Suppressor macrophage treated with lipopolysaccharide for 1 hour (primary cell): ENCODE results near the gene BTN3A1.

Experiments used
- DNase-seq, 3 donors: peaks; one replicate each; pipeline ENCODE4 v3.0.0-alpha.2; 2020 to 2022

The BTN3A1 gene

DNA sequence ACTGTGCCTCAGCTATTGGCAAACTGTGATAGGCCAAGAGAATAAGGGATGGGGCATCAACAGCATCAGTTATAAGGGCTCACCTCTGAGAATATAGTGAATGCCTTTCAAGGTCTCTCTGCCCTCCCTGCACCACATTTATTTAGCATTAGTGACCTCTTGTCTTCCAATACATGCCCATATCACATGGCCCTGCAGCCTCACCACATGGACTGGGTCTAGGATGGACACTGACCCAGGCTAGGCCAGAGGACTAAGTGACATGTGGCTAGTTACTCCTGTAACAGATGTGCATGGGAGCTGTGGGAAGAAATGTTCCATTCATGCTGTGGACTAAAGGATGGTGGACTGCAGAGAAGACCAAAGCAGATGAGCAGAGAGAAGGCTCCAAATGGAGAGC lies 22.3 kb upstream of the BTN3A1 start:
- DNase-seq = no peak

GRCh38 chr6:26380256-26380655 lies 21.8 kb upstream of the BTN3A1 start:
- DNase-seq = no peak

GRCh38 chr6:26382121-26382520 lies 20.0 kb upstream of the BTN3A1 start:
- DNase-seq = no peak

DNA sequence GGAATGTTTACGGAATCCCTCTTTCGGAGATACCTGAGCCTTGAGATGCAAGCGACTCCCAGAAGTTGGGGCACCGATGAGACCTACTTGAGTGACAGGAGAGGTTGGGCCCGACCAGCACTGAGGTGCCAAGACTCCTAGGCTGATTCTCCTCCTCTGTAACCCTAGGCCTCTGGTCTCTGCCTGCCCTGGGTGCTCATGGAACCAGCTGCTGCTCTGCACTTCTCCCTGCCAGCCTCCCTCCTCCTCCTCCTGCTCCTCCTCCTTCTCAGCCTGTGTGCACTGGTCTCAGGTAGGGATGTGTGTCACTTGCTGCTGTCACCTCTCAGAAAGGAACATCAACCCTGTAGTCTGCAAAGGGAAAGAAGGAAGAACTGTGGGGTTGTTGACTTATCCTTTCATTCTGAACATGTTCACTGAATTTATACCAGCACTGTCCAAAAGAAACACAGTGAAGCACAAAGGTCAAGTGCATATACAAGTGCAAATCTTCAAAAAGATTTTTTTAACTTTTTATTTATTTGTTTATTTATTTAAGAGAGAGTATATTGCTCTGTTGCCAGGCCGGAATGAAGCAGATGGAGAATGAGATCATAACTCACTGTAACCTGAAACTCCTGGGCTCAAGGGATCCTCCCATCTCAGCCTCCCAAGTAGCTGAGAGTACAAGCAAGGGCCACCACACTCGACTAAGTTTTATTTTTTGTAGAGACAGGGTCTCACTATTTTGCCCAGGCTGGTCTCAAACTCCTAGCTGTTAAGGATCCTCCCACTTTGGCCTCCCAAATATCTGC lies 18.3 kb upstream of the BTN3A1 start:
- DNase-seq = no peak

GRCh38 chr6:26385734-26386125 lies 16.3 kb upstream of the BTN3A1 start:
- DNase-seq = no peak

DNA sequence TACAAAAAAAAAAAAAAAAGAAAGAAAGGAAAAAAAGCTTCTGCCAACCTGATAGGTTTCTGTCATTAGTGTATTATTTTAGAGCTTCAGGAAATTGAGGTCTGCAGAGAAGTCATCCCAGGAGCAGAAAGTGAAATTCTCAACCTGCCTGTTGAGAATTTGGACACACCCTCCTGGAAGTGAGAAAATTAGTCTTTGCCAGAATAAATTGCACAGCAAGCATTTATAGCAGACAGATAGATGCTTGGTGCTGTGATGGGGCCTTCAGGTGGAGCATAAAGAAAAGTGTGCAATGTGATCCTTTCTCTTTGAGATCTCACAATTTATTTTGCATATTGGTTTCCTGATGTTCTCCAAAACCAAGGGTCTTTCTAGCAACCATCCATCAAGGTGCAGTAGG lies 14.5 kb upstream of the BTN3A1 start:
- DNase-seq = no peak

DNA sequence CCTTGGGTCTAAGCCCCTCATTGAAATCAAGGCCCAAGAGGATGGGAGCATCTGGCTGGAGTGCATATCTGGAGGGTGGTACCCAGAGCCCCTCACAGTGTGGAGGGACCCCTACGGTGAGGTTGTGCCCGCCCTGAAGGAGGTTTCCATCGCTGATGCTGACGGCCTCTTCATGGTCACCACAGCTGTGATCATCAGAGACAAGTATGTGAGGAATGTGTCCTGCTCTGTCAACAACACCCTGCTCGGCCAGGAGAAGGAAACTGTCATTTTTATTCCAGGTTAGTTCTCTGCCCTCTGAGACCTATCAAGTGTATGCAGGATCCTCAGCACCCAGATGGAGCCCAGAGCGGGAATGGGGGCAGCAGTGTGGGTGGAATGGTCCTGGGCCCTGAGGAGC lies 14.1 kb upstream of the BTN3A1 start:
- no peak for DNase-seq

GRCh38 chr6:26388441-26388840 lies 13.6 kb upstream of the BTN3A1 start:
- peak; percentile 42 to 48 (median 47) for DNase-seq

GRCh38 chr6:26389349-26389894 lies 12.7 kb upstream of the BTN3A1 start:
- DNase-seq = peak; percentile 77 to 86 (median 78)

DNA sequence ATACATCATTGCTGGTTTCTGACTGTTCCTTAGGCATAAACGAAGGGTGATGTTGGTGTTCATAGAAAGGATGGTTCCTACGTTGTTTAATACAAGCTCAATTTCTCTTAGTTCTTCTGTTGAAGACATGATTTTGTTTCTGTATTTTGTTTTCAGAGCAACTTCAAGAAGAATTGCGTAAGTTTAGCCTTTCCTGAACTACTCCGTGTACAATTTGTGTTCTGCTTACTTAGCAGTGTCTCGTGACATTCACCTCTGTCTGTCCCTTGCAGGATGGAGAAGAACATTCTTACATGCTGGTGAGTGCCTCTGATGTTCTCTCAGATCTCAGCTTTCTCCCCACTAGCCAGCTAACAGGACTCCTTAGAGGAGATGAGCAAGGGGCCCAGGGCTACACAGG lies 11.5 kb upstream of the BTN3A1 start:
- peak in 1 of 3 donors; percentile 39 for DNase-seq

DNA sequence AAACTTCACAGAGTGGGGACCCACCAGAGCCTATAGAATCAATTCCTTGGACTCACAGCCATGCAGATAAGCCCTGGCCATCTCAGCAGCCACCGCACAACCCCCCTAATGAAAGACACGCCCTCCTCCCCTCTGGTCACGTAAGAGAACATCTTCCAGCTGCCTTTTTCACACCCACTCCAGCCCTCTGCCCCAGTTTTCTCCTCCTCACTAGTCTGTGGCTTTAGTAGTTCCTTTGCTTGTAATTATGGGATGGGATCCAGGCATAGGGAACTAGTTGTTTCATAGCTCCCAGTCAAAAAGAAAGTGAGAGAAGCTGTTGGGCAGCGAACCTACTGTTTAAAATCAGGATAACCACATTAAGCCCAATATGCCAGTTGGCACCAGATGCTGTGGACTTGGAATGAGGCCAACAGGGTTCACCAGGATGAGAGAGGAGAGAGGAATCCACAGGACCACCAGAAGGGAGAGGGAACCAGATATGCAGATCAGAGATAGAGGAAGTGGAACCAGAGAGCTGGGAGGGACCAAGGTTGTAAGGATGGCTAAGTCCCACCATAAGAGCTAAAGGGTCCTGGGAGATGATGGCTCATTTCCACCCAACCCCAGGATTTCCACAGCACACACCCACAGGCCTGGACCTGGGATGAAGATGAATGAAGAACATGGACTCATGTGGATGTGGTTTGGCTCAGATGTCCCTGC lies 9.0 kb upstream of the BTN3A1 start:
- peak; percentile 16 to 35 (median 32) for DNase-seq

- peak; percentile 40 to 67 (median 57) for DNase-seq
These were observed 7.8 kb upstream of the BTN3A1 start for GRCh38 chr6:26394289-26394688.

GRCh38 chr6:26398555-26398954 lies 3.5 kb upstream of the BTN3A1 start:
- DNase-seq = no peak

- DNase-seq = no peak
These were observed 1.4 kb upstream of the BTN3A1 start for GRCh38 chr6:26400626-26401025.

DNA sequence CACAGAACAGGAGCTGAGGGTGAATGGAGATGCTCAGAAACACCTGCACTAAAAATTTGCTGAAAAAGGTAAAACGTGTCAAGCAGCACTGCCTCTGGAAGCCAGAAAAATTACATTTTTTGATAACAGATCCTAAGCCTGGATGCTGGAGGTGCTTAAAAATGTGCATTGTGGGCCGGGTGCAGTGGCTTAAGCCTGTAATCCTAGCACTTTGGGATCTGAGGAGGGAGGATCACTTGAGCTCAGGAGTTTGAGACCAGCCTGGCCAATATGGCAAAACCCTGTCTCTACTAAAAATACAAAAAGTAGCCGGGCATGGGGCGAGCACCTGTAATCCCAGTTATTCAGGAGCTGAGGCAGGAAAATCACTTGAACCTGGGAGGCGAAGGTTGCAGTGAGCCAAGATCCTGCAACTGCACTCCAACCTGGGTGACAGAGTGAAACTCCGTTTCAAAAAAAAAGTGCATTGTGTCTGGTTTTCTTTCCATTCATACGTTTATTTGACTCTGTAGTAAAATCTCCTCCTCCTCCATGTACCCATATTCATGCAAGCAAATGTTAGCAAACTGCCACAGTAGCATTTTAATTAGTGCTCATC lies 587 bp upstream of the BTN3A1 start:
- no peak for DNase-seq

GRCh38 chr6:26403893-26404292 lies 1.8 kb downstream of the BTN3A1 start:
- DNase-seq = no peak

DNA sequence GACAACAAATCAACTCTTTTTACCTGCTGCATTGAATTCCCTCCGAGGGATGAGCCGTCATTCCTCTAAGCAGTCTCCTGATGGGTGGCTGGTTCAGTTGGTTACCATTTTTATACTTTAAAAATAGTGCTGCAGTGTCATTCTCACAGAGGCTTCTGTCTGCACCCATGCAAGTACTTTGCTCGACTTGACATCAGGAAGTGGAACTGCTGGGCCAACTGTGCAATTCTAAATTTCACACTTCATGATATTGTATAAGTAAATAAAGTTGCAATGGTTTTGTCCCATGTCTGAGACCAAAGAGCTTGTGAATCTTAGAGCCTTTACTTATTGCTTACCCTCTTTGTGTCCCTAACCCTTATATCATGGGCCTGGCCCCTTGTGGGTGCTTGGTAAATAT lies 2.5 kb downstream of the BTN3A1 start:
- DNase-seq = peak in 1 of 3 donors; percentile 23

GRCh38 chr6:26408828-26409730 lies 7.0 kb downstream of the BTN3A1 start:
- DNase-seq = no peak

DNA sequence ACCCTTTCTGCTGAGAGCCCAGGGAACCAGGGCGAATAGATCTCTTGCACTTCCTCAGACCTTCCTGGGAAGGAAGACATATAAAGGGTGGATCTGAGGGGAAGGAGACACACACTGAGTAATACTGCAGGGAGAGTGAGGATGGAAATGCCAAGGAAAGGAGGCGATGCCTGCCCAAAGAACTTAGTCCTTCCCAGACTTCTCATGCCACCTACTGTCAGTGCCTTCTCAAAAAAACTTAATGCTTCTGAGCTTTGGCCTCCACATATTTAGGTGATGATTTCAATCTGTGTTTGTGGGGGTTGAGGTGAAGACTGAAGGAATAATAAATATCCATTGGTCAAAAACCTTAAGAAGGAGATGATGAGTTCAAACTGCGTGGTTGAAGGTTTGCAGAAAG lies 9.7 kb downstream of the BTN3A1 start:
- no peak for DNase-seq

- DNase-seq = no peak
These were observed 10.2 kb downstream of the BTN3A1 start for GRCh38 chr6:26412228-26412627.

GRCh38 chr6:26412954-26413353 lies 10.9 kb downstream of the BTN3A1 start:
- DNase-seq = no peak

GRCh38 chr6:26414281-26414680 lies 12.2 kb downstream of the BTN3A1 start:
- no peak for DNase-seq
